HUES64 (cell line): ENCODE measurements around the gene LRP1.

Experiments
- H3K27ac ChIP-seq: 2 replicates; pipeline ENCODE4 v1.7.0; 2013; ENCODE audit warnings: low read depth, low read length, inconsistent platforms
- H3K27me3 ChIP-seq: 2 replicates; pipeline ENCODE4 v1.6.1; 2013; ENCODE audit warnings: mild to moderate bottlenecking, low read length; ENCODE audit not compliant: insufficient read depth
- H3K36me3 ChIP-seq: 2 replicates; pipeline ENCODE4 v1.6.1; 2013; ENCODE audit warnings: mild to moderate bottlenecking, low read length; ENCODE audit not compliant: insufficient read depth
- H3K4me1 ChIP-seq: 2 replicates; pipeline ENCODE4 v1.6.1; 2013; ENCODE audit warnings: mild to moderate bottlenecking, low read length, moderate library complexity; ENCODE audit not compliant: insufficient read depth
- H3K4me3 ChIP-seq: 2 replicates; pipeline ENCODE4 v1.5.1; 2013; ENCODE audit warnings: mild to moderate bottlenecking, low read length, moderate library complexity
- H3K9ac ChIP-seq: 2 replicates; pipeline ENCODE4 v1.6.1; 2013; ENCODE audit warnings: mild to moderate bottlenecking, low read depth, low read length
- H3K9me3 ChIP-seq: 2 replicates; pipeline ENCODE4 v1.6.1; 2013; ENCODE audit warnings: low read depth, low read length; ENCODE audit not compliant: insufficient read depth
- WGBS: fragments of 150-250, 120-280 bp; methylation state at CpG from one replicate; pipeline ENCODE4 v1.1.7; 2013; ENCODE audit warnings: missing lambda C conversion rate; 5-methylcytosine and 5-hydroxymethylcytosine counted together

The LRP1 gene

GRCh38 chr12:57232156-57232756 lies 104.0 kb downstream of the LRP1 start:
- no peak overlapping the region for H3K4me3 ChIP-seq
- H3K9me3 ChIP-seq, result no peaks in the 10 kb centered on the region
- H3K36me3 ChIP-seq, result peaks cover 40% of the 10 kb centered on the region
- WGBS, result 96% methylated on average over 19 of the region's 19 CpGs
- no peak overlapping the region for H3K9ac ChIP-seq
- peaks cover 44% of the 10 kb centered on the region for H3K27me3 ChIP-seq
- H3K4me1 ChIP-seq, result peaks cover 14% of the 10 kb centered on the region
- no peak overlapping the region for H3K27ac ChIP-seq

- no peak overlapping the region for H3K9ac ChIP-seq
- H3K9me3 ChIP-seq, result no peaks in the 10 kb centered on the region
- peaks cover 40% of the 10 kb centered on the region for H3K36me3 ChIP-seq
- peaks cover 46% of the 10 kb centered on the region for H3K27me3 ChIP-seq
- H3K27ac ChIP-seq, result no peak overlapping the region
- peaks cover 14% of the 10 kb centered on the region for H3K4me1 ChIP-seq
- H3K4me3 ChIP-seq, result no peak overlapping the region
- WGBS, result 93% methylated on average over 15 of the region's 15 CpGs
These were observed 105.3 kb downstream of the LRP1 start for GRCh38 chr12:57233357-57234232.

- no peak overlapping the region for H3K27ac ChIP-seq
- no peak overlapping the region for H3K9ac ChIP-seq
- no peak overlapping the region for H3K4me3 ChIP-seq
- WGBS, result 89% methylated on average over 3 of the region's 3 CpGs
- peaks cover 40% of the 10 kb centered on the region for H3K36me3 ChIP-seq
- H3K9me3 ChIP-seq, result no peaks in the 10 kb centered on the region
- H3K4me1 ChIP-seq, result peaks cover 14% of the 10 kb centered on the region
- H3K27me3 ChIP-seq, result peaks cover 46% of the 10 kb centered on the region
These were observed 105.9 kb downstream of the LRP1 start for GRCh38 chr12:57234233-57234570.

- peaks cover 49% of the 10 kb centered on the region for H3K27me3 ChIP-seq
- peaks cover 14% of the 10 kb centered on the region for H3K4me1 ChIP-seq
- 91% methylated on average over 10 of the region's 10 CpGs for WGBS
- peaks cover 40% of the 10 kb centered on the region for H3K36me3 ChIP-seq
- no peak overlapping the region for H3K27ac ChIP-seq
- H3K9me3 ChIP-seq, result no peaks in the 10 kb centered on the region
- no peak overlapping the region for H3K4me3 ChIP-seq
- H3K9ac ChIP-seq, result no peak overlapping the region
These were observed 106.3 kb downstream of the LRP1 start for GRCh38 chr12:57234571-57235016.

GRCh38 chr12:57235017-57235727 lies 106.9 kb downstream of the LRP1 start:
- Histone ChIP-seq H3K27me3 (peaks cover 55% of the 10 kb centered on the region), H3K9ac (no peak overlapping the region), H3K4me3 (no peak overlapping the region), H3K27ac (no peak overlapping the region), H3K36me3 (peaks cover 40% of the 10 kb centered on the region), H3K9me3 (no peaks in the 10 kb centered on the region), H3K4me1 (peaks cover 14% of the 10 kb centered on the region)
- 61% methylated on average over 26 of the region's 26 CpGs for WGBS

- H3K4me3 ChIP-seq, result no peak overlapping the region
- H3K27ac ChIP-seq, result no peak overlapping the region
- H3K9ac ChIP-seq, result no peak overlapping the region
- H3K9me3 ChIP-seq, result no peaks in the 10 kb centered on the region
- WGBS, result 74% methylated on average over 8 of the region's 8 CpGs
- H3K4me1 ChIP-seq, result peaks cover 12% of the 10 kb centered on the region
- H3K36me3 ChIP-seq, result peaks cover 39% of the 10 kb centered on the region
- H3K27me3 ChIP-seq, result peaks cover 60% of the 10 kb centered on the region
These were observed 107.4 kb downstream of the LRP1 start for GRCh38 chr12:57235728-57236131.

GRCh38 chr12:57236201-57236924 lies 108.1 kb downstream of the LRP1 start:
- H3K4me3 ChIP-seq, result peak overlapping the region; percentile 8; the same call in 1 of the 2 replicates
- H3K4me1 ChIP-seq, result peaks cover 13% of the 10 kb centered on the region
- no peak overlapping the region for H3K27ac ChIP-seq
- H3K27me3 ChIP-seq, result peaks cover 67% of the 10 kb centered on the region
- H3K9me3 ChIP-seq, result no peaks in the 10 kb centered on the region
- no peak overlapping the region for H3K9ac ChIP-seq
- H3K36me3 ChIP-seq, result peaks cover 33% of the 10 kb centered on the region
- WGBS, result 40% methylated on average over 40 of the region's 40 CpGs

- H3K4me3 ChIP-seq, result peak overlapping the region; percentile 57; the same call in 1 of the 2 replicates
- no peaks in the 10 kb centered on the region for H3K9me3 ChIP-seq
- peaks cover 74% of the 10 kb centered on the region for H3K27me3 ChIP-seq
- H3K4me1 ChIP-seq, result peaks cover 14% of the 10 kb centered on the region
- H3K36me3 ChIP-seq, result peaks cover 26% of the 10 kb centered on the region
- 44% methylated on average over 8 of the region's 9 CpGs for WGBS
- no peak overlapping the region for H3K9ac ChIP-seq
- no peak overlapping the region for H3K27ac ChIP-seq
These were observed 108.8 kb downstream of the LRP1 start for GRCh38 chr12:57236925-57237595.

GRCh38 chr12:57237596-57237931 lies 109.3 kb downstream of the LRP1 start:
- peaks cover 14% of the 10 kb centered on the region for H3K4me1 ChIP-seq
- peaks cover 79% of the 10 kb centered on the region for H3K27me3 ChIP-seq
- H3K4me3 ChIP-seq, result peak overlapping the region; percentile 57; the same call in 1 of the 2 replicates
- H3K27ac ChIP-seq, result no peak overlapping the region
- 54% methylated on average over 4 of the region's 5 CpGs for WGBS
- no peak overlapping the region for H3K9ac ChIP-seq
- peaks cover 21% of the 10 kb centered on the region for H3K36me3 ChIP-seq
- H3K9me3 ChIP-seq, result no peaks in the 10 kb centered on the region

- no peaks in the 10 kb centered on the region for H3K9me3 ChIP-seq
- peaks cover 82% of the 10 kb centered on the region for H3K27me3 ChIP-seq
- no peak overlapping the region for H3K9ac ChIP-seq
- H3K27ac ChIP-seq, result no peak overlapping the region
- WGBS, result 3% methylated on average over 61 of the region's 63 CpGs
- peaks cover 14% of the 10 kb centered on the region for H3K4me1 ChIP-seq
- H3K4me3 ChIP-seq, result peak overlapping the region; percentile 57
- peaks cover 15% of the 10 kb centered on the region for H3K36me3 ChIP-seq
These were observed 109.9 kb downstream of the LRP1 start for GRCh38 chr12:57237932-57238853.
